ENCODE results near the gene DSC1. TPM values are rescaled to one million over a fixed set of nuclear protein-coding genes. Genes with fewer than 3 reads are reported as not detected.

DSC1 gene, protein sequence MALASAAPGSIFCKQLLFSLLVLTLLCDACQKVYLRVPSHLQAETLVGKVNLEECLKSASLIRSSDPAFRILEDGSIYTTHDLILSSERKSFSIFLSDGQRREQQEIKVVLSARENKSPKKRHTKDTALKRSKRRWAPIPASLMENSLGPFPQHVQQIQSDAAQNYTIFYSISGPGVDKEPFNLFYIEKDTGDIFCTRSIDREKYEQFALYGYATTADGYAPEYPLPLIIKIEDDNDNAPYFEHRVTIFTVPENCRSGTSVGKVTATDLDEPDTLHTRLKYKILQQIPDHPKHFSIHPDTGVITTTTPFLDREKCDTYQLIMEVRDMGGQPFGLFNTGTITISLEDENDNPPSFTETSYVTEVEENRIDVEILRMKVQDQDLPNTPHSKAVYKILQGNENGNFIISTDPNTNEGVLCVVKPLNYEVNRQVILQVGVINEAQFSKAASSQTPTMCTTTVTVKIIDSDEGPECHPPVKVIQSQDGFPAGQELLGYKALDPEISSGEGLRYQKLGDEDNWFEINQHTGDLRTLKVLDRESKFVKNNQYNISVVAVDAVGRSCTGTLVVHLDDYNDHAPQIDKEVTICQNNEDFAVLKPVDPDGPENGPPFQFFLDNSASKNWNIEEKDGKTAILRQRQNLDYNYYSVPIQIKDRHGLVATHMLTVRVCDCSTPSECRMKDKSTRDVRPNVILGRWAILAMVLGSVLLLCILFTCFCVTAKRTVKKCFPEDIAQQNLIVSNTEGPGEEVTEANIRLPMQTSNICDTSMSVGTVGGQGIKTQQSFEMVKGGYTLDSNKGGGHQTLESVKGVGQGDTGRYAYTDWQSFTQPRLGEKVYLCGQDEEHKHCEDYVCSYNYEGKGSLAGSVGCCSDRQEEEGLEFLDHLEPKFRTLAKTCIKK
- polyA plus RNA-seq (2013, experiment 1 of 2), result 0.01 TPM
- polyA plus RNA-seq (2013, experiment 2 of 2), result 0.01 TPM

- H3K4me1 ChIP-seq (ENCODE audit: control insufficient read depth, low read depth, low read length), result no peaks in the 10 kb centered on the region
- no peak within 1 kb of the TSS for H3K18ac ChIP-seq (ENCODE audit: low read length)
- H3K27me3 ChIP-seq (ENCODE audit: insufficient read depth, low read length, poor library complexity), result no peaks in the 10 kb centered on the region
- no peak within 1 kb of the TSS for H3K56ac ChIP-seq (ENCODE audit: low read length)
- H4K5ac ChIP-seq (ENCODE audit: low read length), result no peak within 1 kb of the TSS
- no peak within 1 kb of the TSS for H2BK15ac ChIP-seq (replicated peaks; ENCODE audit: low read depth)
- no peak within 1 kb of the TSS for H3K4ac ChIP-seq (ENCODE audit: low read depth, low read length)
- WGBS (ENCODE audit: extremely low coverage, insufficient coverage, low lambda C conversion rate), result no CpG with 5 or more reads among the region's 5 CpGs
- H3K23ac ChIP-seq (ENCODE audit: low read length), result no peak within 1 kb of the TSS
- H3K4me3 ChIP-seq (ENCODE audit: low read length), result no peak within 1 kb of the TSS
- no peak within 1 kb of the TSS for H2BK5ac ChIP-seq (ENCODE audit: low read length)
- H3K4me2 ChIP-seq (ENCODE audit: low read length), result no peak within 1 kb of the TSS
- H3K36me3 ChIP-seq (ENCODE audit: control insufficient read depth, insufficient read depth, low read length), result no peaks in the 10 kb centered on the region
- DNase-seq, result no peak
- no peaks in the 10 kb centered on the region for H3K79me1 ChIP-seq (ENCODE audit: low read length)
- no peak within 1 kb of the TSS for H2BK120ac ChIP-seq (ENCODE audit: low read depth, low read length)
- no peak within 1 kb of the TSS for H2AK5ac ChIP-seq (ENCODE audit: low read length)
- H3K27ac ChIP-seq (ENCODE audit: low read depth, low read length), result no peak within 1 kb of the TSS
- no peak within 1 kb of the TSS for H4K8ac ChIP-seq (ENCODE audit: low read depth, low read length)
- H3K79me2 ChIP-seq (ENCODE audit: control insufficient read depth, insufficient read depth, low read length), result no peaks in the 10 kb centered on the region
- H3K9ac ChIP-seq (ENCODE audit: low read length), result no peak within 1 kb of the TSS
Observed at GRCh38 chr18:31162825-31163435, at the start of gene DSC1. Gene DSC1 (minus strand): TSS chr18:31162856. CDS start chr18:31162594, 262 bp downstream.

DNA sequence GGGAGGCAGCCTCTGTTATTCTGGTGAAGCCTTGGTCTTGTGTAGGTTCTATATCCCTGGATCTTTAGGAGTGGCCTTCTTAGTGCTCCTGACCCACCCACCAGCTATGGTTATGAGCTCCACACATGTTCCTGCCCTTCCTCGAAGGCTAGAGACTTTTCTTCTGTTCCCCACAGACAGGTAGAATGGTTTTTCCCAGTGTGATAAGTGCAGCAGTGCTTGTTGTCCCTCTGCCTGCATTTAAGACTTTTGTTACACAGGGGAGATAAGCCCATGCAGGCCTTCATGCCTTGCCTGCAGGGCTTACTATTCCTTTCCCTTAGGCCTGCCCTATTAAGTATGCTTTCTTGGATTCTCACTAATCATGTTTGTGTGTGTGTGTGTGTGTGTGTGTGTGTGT lies 48.4 kb upstream of the DSC1 start:
- Histone ChIP-seq H3K79me1 (ENCODE audit: low read length) (no peaks in the 10 kb centered on the region), H3K9ac (ENCODE audit: low read length) (no peak overlapping the region), H3K36me3 (ENCODE audit: control insufficient read depth, insufficient read depth, low read length) (no peaks in the 10 kb centered on the region), H4K8ac (ENCODE audit: low read depth, low read length) (no peak overlapping the region), H3K4me1 (ENCODE audit: control insufficient read depth, low read depth, low read length) (peaks cover 6% of the 10 kb centered on the region), H2BK5ac (ENCODE audit: low read length) (no peak overlapping the region), H2BK120ac (ENCODE audit: low read depth, low read length) (no peak overlapping the region), H3K18ac (ENCODE audit: low read length) (no peak overlapping the region), H3K23ac (ENCODE audit: low read length) (no peak overlapping the region), H3K4me3 (ENCODE audit: low read length) (no peak overlapping the region), H2AK5ac (ENCODE audit: low read length) (no peak overlapping the region), H3K27me3 (ENCODE audit: insufficient read depth, low read length, poor library complexity) (no peaks in the 10 kb centered on the region), H3K27ac (ENCODE audit: low read depth, low read length) (no peak overlapping the region), H3K4me2 (ENCODE audit: low read length) (no peak overlapping the region), H3K56ac (ENCODE audit: low read length) (peak overlapping the region; percentile 45), H3K79me2 (ENCODE audit: control insufficient read depth, insufficient read depth, low read length) (no peaks in the 10 kb centered on the region), H4K5ac (ENCODE audit: low read length) (no peak overlapping the region), H3K4ac (ENCODE audit: low read depth, low read length) (no peak overlapping the region), H2BK15ac (replicated peaks; ENCODE audit: low read depth) (no peak overlapping the region)
- no CpG with 5 or more reads among the region's 1 CpG for WGBS (ENCODE audit: extremely low coverage, insufficient coverage, low lambda C conversion rate)
- peak; percentile 82 for DNase-seq

- no peak overlapping the region for H4K5ac ChIP-seq (ENCODE audit: low read length)
- no peaks in the 10 kb centered on the region for H3K27me3 ChIP-seq (ENCODE audit: insufficient read depth, low read length, poor library complexity)
Observed at GRCh38 chr18:31209041-31209440, 46.4 kb upstream of the DSC1 start.

GRCh38 chr18:31207391-31207790 lies 44.7 kb upstream of the DSC1 start:
- Histone ChIP-seq H3K4me1 (ENCODE audit: control insufficient read depth, low read depth, low read length) (peaks cover 6% of the 10 kb centered on the region), H3K56ac (ENCODE audit: low read length) (no peak overlapping the region), H3K4me3 (ENCODE audit: low read length) (no peak overlapping the region), H4K8ac (ENCODE audit: low read depth, low read length) (no peak overlapping the region), H3K36me3 (ENCODE audit: control insufficient read depth, insufficient read depth, low read length) (no peaks in the 10 kb centered on the region), H2BK15ac (replicated peaks; ENCODE audit: low read depth) (no peak overlapping the region), H3K4ac (ENCODE audit: low read depth, low read length) (no peak overlapping the region), H3K4me2 (ENCODE audit: low read length) (no peak overlapping the region), H2BK5ac (ENCODE audit: low read length) (no peak overlapping the region), H3K27me3 (ENCODE audit: insufficient read depth, low read length, poor library complexity) (no peaks in the 10 kb centered on the region), H3K9ac (ENCODE audit: low read length) (no peak overlapping the region), H3K18ac (ENCODE audit: low read length) (no peak overlapping the region), H4K5ac (ENCODE audit: low read length) (no peak overlapping the region), H3K23ac (ENCODE audit: low read length) (no peak overlapping the region), H3K79me1 (ENCODE audit: low read length) (no peaks in the 10 kb centered on the region), H3K79me2 (ENCODE audit: control insufficient read depth, insufficient read depth, low read length) (no peaks in the 10 kb centered on the region), H3K27ac (ENCODE audit: low read depth, low read length) (no peak overlapping the region), H2BK120ac (ENCODE audit: low read depth, low read length) (no peak overlapping the region), H2AK5ac (ENCODE audit: low read length) (no peak overlapping the region)
- no CpG with 5 or more reads among the region's 6 CpGs for WGBS (ENCODE audit: extremely low coverage, insufficient coverage, low lambda C conversion rate)
- DNase-seq, result no peak

More at GRCh38 chr18:31209041-31209440, 46.4 kb upstream of the DSC1 start:
- Histone ChIP-seq H3K79me2 (ENCODE audit: control insufficient read depth, insufficient read depth, low read length) (no peaks in the 10 kb centered on the region), H3K4me1 (ENCODE audit: control insufficient read depth, low read depth, low read length) (peaks cover 6% of the 10 kb centered on the region), H3K56ac (ENCODE audit: low read length) (no peak overlapping the region), H3K79me1 (ENCODE audit: low read length) (no peaks in the 10 kb centered on the region), H4K8ac (ENCODE audit: low read depth, low read length) (no peak overlapping the region), H2BK120ac (ENCODE audit: low read depth, low read length) (no peak overlapping the region), H3K18ac (ENCODE audit: low read length) (no peak overlapping the region), H3K27ac (ENCODE audit: low read depth, low read length) (no peak overlapping the region), H3K4me2 (ENCODE audit: low read length) (no peak overlapping the region), H3K23ac (ENCODE audit: low read length) (no peak overlapping the region), H2BK5ac (ENCODE audit: low read length) (no peak overlapping the region), H3K4me3 (ENCODE audit: low read length) (no peak overlapping the region), H3K9ac (ENCODE audit: low read length) (no peak overlapping the region), H3K4ac (ENCODE audit: low read depth, low read length) (no peak overlapping the region), H3K36me3 (ENCODE audit: control insufficient read depth, insufficient read depth, low read length) (no peaks in the 10 kb centered on the region), H2AK5ac (ENCODE audit: low read length) (no peak overlapping the region), H2BK15ac (replicated peaks; ENCODE audit: low read depth) (no peak overlapping the region)
- WGBS (ENCODE audit: extremely low coverage, insufficient coverage, low lambda C conversion rate), result no CpG with 5 or more reads among the region's 4 CpGs
- peak; percentile 93 for DNase-seq

DNA sequence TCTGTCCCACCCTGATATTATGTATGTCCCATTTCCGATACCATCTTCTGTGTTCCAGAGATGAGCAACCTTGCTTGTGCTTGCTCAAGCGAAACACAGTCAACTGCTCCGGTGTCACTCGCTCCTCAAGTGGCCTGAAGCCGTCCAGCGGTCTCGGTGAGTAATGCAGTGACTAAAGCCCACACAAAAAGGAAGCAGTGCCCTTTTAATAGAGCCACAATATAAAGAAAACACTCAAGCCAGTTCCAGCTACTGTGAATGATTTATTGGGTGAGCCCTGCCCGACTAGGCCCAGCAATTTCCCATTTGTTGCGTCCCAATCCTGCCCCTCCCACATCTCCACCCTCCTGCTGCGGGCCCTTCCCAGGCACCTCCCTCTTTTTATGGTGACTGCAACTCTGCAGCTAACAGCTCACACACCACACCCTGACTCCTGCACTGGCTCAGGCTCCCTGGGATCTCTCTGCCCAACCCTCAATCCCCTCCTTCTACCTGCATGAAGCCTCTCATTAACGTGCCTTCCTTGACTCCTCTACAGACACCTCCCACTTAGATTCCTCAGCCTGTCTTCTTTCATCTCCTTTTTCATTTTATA lies 44.2 kb upstream of the DSC1 start:
- DNase-seq, result peak; percentile 61

More for the DNA sequence above, 44.2 kb upstream of the DSC1 start:
- Histone ChIP-seq H3K9ac (ENCODE audit: low read length) (no peak overlapping the region), H4K8ac (ENCODE audit: low read depth, low read length) (no peak overlapping the region), H2BK120ac (ENCODE audit: low read depth, low read length) (no peak overlapping the region), H2BK5ac (ENCODE audit: low read length) (no peak overlapping the region), H3K4me3 (ENCODE audit: low read length) (no peak overlapping the region), H3K79me2 (ENCODE audit: control insufficient read depth, insufficient read depth, low read length) (no peaks in the 10 kb centered on the region), H3K79me1 (ENCODE audit: low read length) (no peaks in the 10 kb centered on the region), H3K23ac (ENCODE audit: low read length) (no peak overlapping the region), H3K4me1 (ENCODE audit: control insufficient read depth, low read depth, low read length) (peaks cover 6% of the 10 kb centered on the region), H3K27ac (ENCODE audit: low read depth, low read length) (no peak overlapping the region), H3K27me3 (ENCODE audit: insufficient read depth, low read length, poor library complexity) (no peaks in the 10 kb centered on the region), H3K56ac (ENCODE audit: low read length) (no peak overlapping the region), H2AK5ac (ENCODE audit: low read length) (no peak overlapping the region), H2BK15ac (replicated peaks; ENCODE audit: low read depth) (no peak overlapping the region), H3K18ac (ENCODE audit: low read length) (no peak overlapping the region), H3K4ac (ENCODE audit: low read depth, low read length) (no peak overlapping the region), H3K4me2 (ENCODE audit: low read length) (no peak overlapping the region), H3K36me3 (ENCODE audit: control insufficient read depth, insufficient read depth, low read length) (no peaks in the 10 kb centered on the region), H4K5ac (ENCODE audit: low read length) (no peak overlapping the region)
- no CpG with 5 or more reads among the region's 11 CpGs for WGBS (ENCODE audit: extremely low coverage, insufficient coverage, low lambda C conversion rate)
